H9 (cell line): ENCODE results near the gene TNXB. TPM values are rescaled to one million over a fixed set of nuclear protein-coding genes. Genes with fewer than 3 reads are reported as not detected.

Experiments used
- DNase-seq: peaks from one replicate; pipeline ENCODE4 v3.0.0-alpha.2; 2017
- H2AFZ ChIP-seq: one replicate; pipeline ENCODE4 v1.6.1; 2013; ENCODE audit warnings: mild to moderate bottlenecking, low read length, control low read depth, moderate library complexity
- H2AK5ac ChIP-seq: 2 replicates; pipeline ENCODE4 v1.6.1; 2013; ENCODE audit warnings: low read length, control low read depth, mixed read lengths; ENCODE audit not compliant: insufficient read length
- H2BK120ac ChIP-seq: one replicate; pipeline ENCODE4 v1.6.1; 2013; ENCODE audit warnings: low read depth, mild to moderate bottlenecking, low read length, control low read depth, inconsistent platforms; ENCODE audit not compliant: poor library complexity, severe bottlenecking
- H2BK12ac ChIP-seq: 2 replicates; pipeline ENCODE4 v1.6.1; 2013; ENCODE audit warnings: low read length, control low read depth, mixed read lengths, low read depth; ENCODE audit not compliant: insufficient read length
- H2BK15ac ChIP-seq: 2 replicates; pipeline ENCODE4 v1.6.1; 2013; ENCODE audit warnings: low read depth, low read length, control low read depth
- H2BK20ac ChIP-seq: one replicate; pipeline ENCODE4 v1.6.1; 2013; ENCODE audit warnings: low read depth, mild to moderate bottlenecking, low read length, control low read depth, inconsistent platforms; ENCODE audit not compliant: poor library complexity, severe bottlenecking
- H2BK5ac ChIP-seq: 2 replicates; pipeline ENCODE4 v1.6.1; 2013; ENCODE audit warnings: low read length, control low read depth, mixed read lengths; ENCODE audit not compliant: insufficient read length
- H3K14ac ChIP-seq: 2 replicates; pipeline ENCODE4 v1.6.1; 2013; ENCODE audit warnings: low read length, control low read depth; ENCODE audit not compliant: insufficient read depth
- H3K18ac ChIP-seq: 2 replicates; pipeline ENCODE4 v1.6.1; 2013; ENCODE audit warnings: low read depth, mild to moderate bottlenecking, mixed read lengths, low read length, control low read depth; ENCODE audit not compliant: insufficient read length
- H3K23ac ChIP-seq: 2 replicates; pipeline ENCODE4 v1.6.1; 2013; ENCODE audit warnings: low read length, control low read depth, mixed read lengths, low read depth; ENCODE audit not compliant: insufficient read length
- H3K23me2 ChIP-seq: 2 replicates; pipeline ENCODE4 v1.6.1; 2013; ENCODE audit warnings: low read depth, mild to moderate bottlenecking, mixed read lengths, low read length, control low read depth; ENCODE audit not compliant: insufficient read length, poor library complexity, severe bottlenecking
- H3K27ac ChIP-seq: 2 replicates; pipeline ENCODE4 v1.5.1; 2013; ENCODE audit warnings: low read length, control low read depth, mixed read lengths, low read depth; ENCODE audit not compliant: insufficient read length
- H3K27me3 ChIP-seq: 2 replicates; pipeline ENCODE4 v1.6.1; 2013; ENCODE audit warnings: low read length, control low read depth, inconsistent platforms; ENCODE audit not compliant: insufficient read depth
- H3K4ac ChIP-seq: 2 replicates; pipeline ENCODE4 v1.6.1; 2013; ENCODE audit warnings: low read depth, mild to moderate bottlenecking, control low read depth, inconsistent platforms, low read length, moderate library complexity
- H3K4me1 ChIP-seq: 2 replicates; pipeline ENCODE4 v1.6.1; 2013; ENCODE audit warnings: low read length, control low read depth, inconsistent platforms; ENCODE audit not compliant: insufficient read depth
- H3K4me2 ChIP-seq: 2 replicates; pipeline ENCODE4 v1.6.1; 2013; ENCODE audit warnings: low read length, control low read depth, mixed read lengths; ENCODE audit not compliant: insufficient read length, insufficient read depth
- H3K56ac ChIP-seq: 2 replicates; pipeline ENCODE4 v1.6.1; 2013; ENCODE audit warnings: low read depth, mild to moderate bottlenecking, mixed read lengths, low read length, control low read depth; ENCODE audit not compliant: insufficient read length
- H3K79me1 ChIP-seq: 2 replicates; pipeline ENCODE4 v1.6.1; 2013; ENCODE audit warnings: low read depth, mild to moderate bottlenecking, moderate library complexity, low read length, control low read depth, inconsistent platforms; ENCODE audit not compliant: insufficient read depth, poor library complexity, severe bottlenecking
- H3K79me2 ChIP-seq: 2 replicates; pipeline ENCODE4 v1.6.1; 2013; ENCODE audit warnings: low read length, control low read depth, inconsistent platforms; ENCODE audit not compliant: insufficient read depth
- H3K9ac ChIP-seq: 2 replicates; pipeline ENCODE4 v1.6.1; 2013; ENCODE audit warnings: low read length, control low read depth, mixed read lengths; ENCODE audit not compliant: insufficient read length; ENCODE audit errors: extremely low read depth
- H3K9me3 ChIP-seq: one replicate; pipeline ENCODE4 v1.6.1; 2013; ENCODE audit warnings: low read depth, low read length, inconsistent platforms; ENCODE audit not compliant: control insufficient read depth
- H3T11ph ChIP-seq: one replicate; pipeline ENCODE4 v1.6.1; 2013; ENCODE audit warnings: mild to moderate bottlenecking, low read length, control low read depth, inconsistent platforms
- H4K20me1 ChIP-seq: one replicate; pipeline ENCODE4 v1.6.1; 2013; ENCODE audit not compliant: control insufficient read depth, insufficient read length, insufficient read depth
- H4K5ac ChIP-seq: 2 replicates; pipeline ENCODE4 v1.6.1; 2013; ENCODE audit warnings: low read depth, mild to moderate bottlenecking, mixed read lengths, low read length, control low read depth; ENCODE audit not compliant: insufficient read length
- H4K8ac ChIP-seq: replicated peaks from 2 replicates; pipeline ENCODE4 v1.6.1; 2013; ENCODE audit warnings: low read length, control low read depth, mixed read lengths, low read depth; ENCODE audit not compliant: insufficient read length
- H4K91ac ChIP-seq: 2 replicates; pipeline ENCODE4 v1.6.1; 2013; ENCODE audit warnings: low read depth, mild to moderate bottlenecking, moderate library complexity, mixed read lengths, low read length, control low read depth; ENCODE audit not compliant: insufficient read length
- H3K27ac Mint-ChIP-seq, 3 experiments: 2 replicates in 2 of 3; 3 replicates in 1 of 3; pipeline ENCODE4 v1.8.0; 2020 to 2021; ENCODE audit warnings: mixed read lengths in 3 of 3, mild to moderate bottlenecking in 1 of 3, moderate library complexity in 1 of 3
- H3K27me3 Mint-ChIP-seq: 2 replicates; pipeline ENCODE4 v1.8.0; 2021; ENCODE audit warnings: low read depth, mild to moderate bottlenecking, moderate library complexity, mixed read lengths
- H3K36me3 Mint-ChIP-seq, 3 experiments: 2 replicates in 2 of 3; 3 replicates in 1 of 3; pipeline ENCODE4 v1.8.0; 2020 to 2021; ENCODE audit warnings: low read depth in 3 of 3, mixed read lengths in 3 of 3; ENCODE audit not compliant: insufficient read depth in 1 of 3
- H3K4me1 Mint-ChIP-seq, 2 experiments: 2 replicates each; pipeline ENCODE4 v1.8.0; 2020; ENCODE audit warnings: mixed read lengths in 2 of 2
- H3K4me3 Mint-ChIP-seq, 2 experiments: 2 replicates in 1 of 2; 3 replicates in 1 of 2; pipeline ENCODE4 v1.8.0; 2020 to 2021; ENCODE audit warnings: mild to moderate bottlenecking in 2 of 2, mixed read lengths in 2 of 2, moderate library complexity in 1 of 2
- H3K9me3 Mint-ChIP-seq, 2 experiments: 2 replicates in 1 of 2; 3 replicates in 1 of 2; pipeline ENCODE4 v1.8.0; 2020; ENCODE audit warnings: mild to moderate bottlenecking in 2 of 2, mixed read lengths in 2 of 2, moderate library complexity in 1 of 2
- WGBS: extraction: QIAGEN DNeasy Blood & Tissue Kit; methylation state at CpG from one replicate; pipeline ENCODE4 v1.1.7; 2013; ENCODE audit warnings: missing lambda C conversion rate, low lambda C conversion rate, mixed read lengths; ENCODE audit not compliant: insufficient read length; ENCODE audit errors: extremely low coverage; 5-methylcytosine and 5-hydroxymethylcytosine counted together
- total RNA-seq: library from RNA; stranded (reverse); gene quantifications from 2 replicates; pipeline ENCODE4 v1.2.1, GENCODE V29; 2021
- TF ChIP-seq, protein P1 (sequence below): fragments of 200-600 bp; sonication (generic); conservative IDR thresholded peaks from 3 replicates; pipeline ENCODE4 v1.8.0; 2021; ENCODE audit warnings: antibody characterized with exemption, mild to moderate bottlenecking

TNXB gene
- total RNA-seq, 1 experiment from 2014 or later, result 5.0 TPM

DNA sequence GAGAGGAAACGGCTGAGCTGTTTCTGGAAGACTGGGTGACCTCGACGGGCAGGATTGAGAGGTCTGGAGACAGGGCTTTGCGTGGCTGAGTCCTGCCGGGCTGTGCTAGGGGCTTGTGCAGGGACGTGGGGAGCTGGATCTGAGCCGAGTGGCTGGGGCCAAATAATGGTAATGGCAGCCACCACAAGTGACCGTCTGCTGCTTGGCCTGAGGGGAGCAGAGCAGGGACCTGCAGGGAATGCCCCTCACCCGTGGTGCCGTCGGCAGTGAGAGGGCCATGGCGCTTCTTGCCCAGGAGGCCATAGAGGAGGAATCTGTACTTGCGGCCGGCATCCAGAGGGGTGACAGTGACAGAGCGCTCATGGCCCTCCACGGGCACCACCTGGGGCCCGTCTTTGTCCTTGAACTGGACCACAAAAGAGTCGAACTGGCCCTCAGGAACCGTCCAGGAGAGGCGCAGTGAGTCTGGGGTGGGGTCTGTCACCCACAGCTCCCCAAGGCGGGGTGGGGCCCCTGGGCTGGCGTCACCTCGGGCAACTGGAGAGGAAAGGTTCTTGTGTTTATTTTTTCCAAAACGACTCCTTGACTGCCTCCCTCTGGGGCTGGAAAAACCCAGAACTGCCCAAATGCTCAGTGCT is 39.1 kb downstream of the TNXB start:
- H4K91ac ChIP-seq, result no peak overlapping the region
- H3K9me3 Mint-ChIP-seq, result no peaks in the 10 kb centered on the region
- peak overlapping the region in 1 of 3 experiments; percentile 83; a peak in 3 of 7 replicates for H3K27ac Mint-ChIP-seq

More for the DNA sequence above, 39.1 kb downstream of the TNXB start:
- H3K36me3 Mint-ChIP-seq, result no peaks in the 10 kb centered on the region
- no peak overlapping the region for H3K4me3 Mint-ChIP-seq
- Histone ChIP-seq H3K79me2 (no peaks in the 10 kb centered on the region), H3T11ph (no peak overlapping the region), H2BK5ac (no peak overlapping the region), H4K20me1 (no peaks in the 10 kb centered on the region), H2BK12ac (no peak overlapping the region), H3K9ac (no peak overlapping the region), H2BK15ac (no peak overlapping the region), H3K14ac (no peak overlapping the region), H3K9me3 (no peaks in the 10 kb centered on the region), H3K18ac (no peak overlapping the region), H3K4me2 (no peak overlapping the region), H3K23me2 (no peaks in the 10 kb centered on the region), H2AFZ (no peak overlapping the region), H4K5ac (no peak overlapping the region), H3K23ac (no peak overlapping the region), H3K4ac (no peak overlapping the region), H2BK120ac (no peak overlapping the region), H4K8ac (no peak overlapping the region), H3K79me1 (no peaks in the 10 kb centered on the region), H3K27me3 (no peaks in the 10 kb centered on the region), H3K56ac (no peak overlapping the region), H2AK5ac (no peak overlapping the region), H3K4me1 (no peaks in the 10 kb centered on the region), H2BK20ac (no peak overlapping the region), H3K27ac (no peak overlapping the region)
- H3K4me1 Mint-ChIP-seq, result peaks cover 24 to 29% of the 10 kb centered on the region in 2 experiments
- TF ChIP-seq, protein P1, sequence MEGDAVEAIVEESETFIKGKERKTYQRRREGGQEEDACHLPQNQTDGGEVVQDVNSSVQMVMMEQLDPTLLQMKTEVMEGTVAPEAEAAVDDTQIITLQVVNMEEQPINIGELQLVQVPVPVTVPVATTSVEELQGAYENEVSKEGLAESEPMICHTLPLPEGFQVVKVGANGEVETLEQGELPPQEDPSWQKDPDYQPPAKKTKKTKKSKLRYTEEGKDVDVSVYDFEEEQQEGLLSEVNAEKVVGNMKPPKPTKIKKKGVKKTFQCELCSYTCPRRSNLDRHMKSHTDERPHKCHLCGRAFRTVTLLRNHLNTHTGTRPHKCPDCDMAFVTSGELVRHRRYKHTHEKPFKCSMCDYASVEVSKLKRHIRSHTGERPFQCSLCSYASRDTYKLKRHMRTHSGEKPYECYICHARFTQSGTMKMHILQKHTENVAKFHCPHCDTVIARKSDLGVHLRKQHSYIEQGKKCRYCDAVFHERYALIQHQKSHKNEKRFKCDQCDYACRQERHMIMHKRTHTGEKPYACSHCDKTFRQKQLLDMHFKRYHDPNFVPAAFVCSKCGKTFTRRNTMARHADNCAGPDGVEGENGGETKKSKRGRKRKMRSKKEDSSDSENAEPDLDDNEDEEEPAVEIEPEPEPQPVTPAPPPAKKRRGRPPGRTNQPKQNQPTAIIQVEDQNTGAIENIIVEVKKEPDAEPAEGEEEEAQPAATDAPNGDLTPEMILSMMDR, result no peak
- DNase-seq, result no peak
- WGBS, result no CpG with 5 or more reads among the region's 24 CpGs
- peaks cover 8% of the 10 kb centered on the region for H3K27me3 Mint-ChIP-seq
